HCT116 (cell line): ENCODE measurements around the gene ENTPD8. TPM values are rescaled to one million over a fixed set of nuclear protein-coding genes. Genes with fewer than 3 reads are reported as not detected.

Experiments used
- ATAC-seq: fragments of 200-7000 bp; cut with Tn5 transposase; 2 replicates; pipeline ENCODE4 v1.9.1; 2020; ENCODE audit warnings: mild to moderate bottlenecking, moderate library complexity
- BruUV-seq: library from RNA; stranded (reverse); fragments of 400-500 nt; replicated peaks from 2 replicates; lab custom pipeline; 2021; lab: Mats Ljungman, UMichigan
- CTCF ChIA-PET: fragments of 300-600 bp; sonication (Branson Sonifier 250); formaldehyde crosslinking; loops from one replicate; lab custom pipeline; 2021; ENCODE audit warnings: antibody characterized with exemption; lab: Charles Lee
- POLR2A ChIA-PET: fragments of 300-600, 350-600 bp; sonication (Branson Sonifier 250); formaldehyde crosslinking; loops from one replicate; lab custom pipeline; 2021; ENCODE audit warnings: antibody characterized with exemption; lab: Charles Lee
- RAD21 ChIA-PET, 2 experiments: fragments of 300-600 bp; sonication (Branson Sonifier 250); formaldehyde crosslinking; loops; one replicate each; lab custom pipeline; 2023; ENCODE audit warnings: low total read pairs in 2 of 2; ENCODE audit not compliant: uncharacterized antibody in 2 of 2, unreplicated experiment in 2 of 2, low non-redundant PET in 1 of 2; lab: Charles Lee
- DNase-seq: peaks from one replicate; pipeline ENCODE4 v3.0.0-alpha.2; 2010; ENCODE audit warnings: low read depth, low spot score
- H2AFZ ChIP-seq: fragments of 200-600 bp; shearing (Covaris generic), sonication (generic); 2 replicates; pipeline ENCODE4 v1.6.1; 2017; ENCODE audit warnings: low read depth, mixed run types, mixed read lengths, antibody characterized with exemption, low read length; ENCODE audit not compliant: poor library complexity, severe bottlenecking
- H3K27ac ChIP-seq: 2 replicates; pipeline ENCODE4 v1.5.1; 2012; ENCODE audit warnings: low read depth, low read length
- H3K27me3 ChIP-seq: fragments of 200-600 bp; sonication (generic); 2 replicates; pipeline ENCODE4 v1.6.1; 2016; ENCODE audit warnings: mixed run types, low read length, mixed read lengths; ENCODE audit not compliant: insufficient read depth
- H3K36me3 ChIP-seq, 2 experiments: fragments of 200-500 bp in 1 of 2; fragments of 200-600 bp in 1 of 2; sonication (Bioruptor generic) in 1 of 2; sonication (generic) in 1 of 2; 2 replicates each; pipeline versions ENCODE4 v1.5.1 to v1.6.1; 2014 to 2016; ENCODE audit warnings: low read length in 2 of 2, inconsistent platforms in 1 of 2, mixed read lengths in 1 of 2, mixed run types in 1 of 2; ENCODE audit not compliant: insufficient read depth in 2 of 2, control insufficient read depth in 1 of 2
- H3K4me1 ChIP-seq, 2 experiments: fragments of 200-600 bp in 1 of 2; sonication (generic) in 1 of 2; 2 replicates each; pipeline versions ENCODE4 v1.5.1 to v1.6.1; 2012 to 2017; ENCODE audit warnings: low read length in 2 of 2, inconsistent platforms in 1 of 2, mild to moderate bottlenecking in 1 of 2, mixed read lengths in 1 of 2, mixed run types in 1 of 2, moderate library complexity in 1 of 2; ENCODE audit not compliant: insufficient read depth in 2 of 2, control insufficient read depth in 1 of 2
- H3K4me2 ChIP-seq: fragments of 200-600 bp; sonication (generic); 2 replicates; pipeline ENCODE4 v1.6.1; 2017; ENCODE audit warnings: mixed run types, low read length, mixed read lengths
- H3K4me3 ChIP-seq, 2 experiments: fragments of 200-600 bp in 1 of 2; sonication (generic) in 1 of 2; replicated peaks in 1 of 2; 2 replicates each; pipeline ENCODE4 v1.5.1; 2011 to 2016; ENCODE audit warnings: low read length in 2 of 2, control low read depth in 1 of 2, low read depth in 1 of 2, mild to moderate bottlenecking in 1 of 2, mixed read lengths in 1 of 2, mixed run types in 1 of 2
- H3K79me2 ChIP-seq: fragments of 200-600 bp; sonication (generic); 2 replicates; pipeline ENCODE4 v1.6.1; 2017; ENCODE audit warnings: mild to moderate bottlenecking, mixed run types, low read length, moderate library complexity, mixed read lengths; ENCODE audit not compliant: insufficient read depth
- H3K9ac ChIP-seq: fragments of 200-600 bp; sonication (generic); 2 replicates; pipeline ENCODE4 v1.6.1; 2016; ENCODE audit warnings: low read length, mixed read lengths
- H3K9me2 ChIP-seq: fragments of 200-600 bp; sonication (generic), shearing (Covaris generic); 2 replicates; pipeline ENCODE4 v1.6.1; 2017; ENCODE audit warnings: mixed run types, mild to moderate bottlenecking, moderate library complexity; ENCODE audit not compliant: insufficient read depth
- H3K9me3 ChIP-seq, 2 experiments: fragments of 200-500 bp in 1 of 2; fragments of 200-600 bp in 1 of 2; sonication (Bioruptor generic) in 1 of 2; sonication (generic) in 1 of 2; 2 replicates each; pipeline ENCODE4 v1.6.1; 2014 to 2017; ENCODE audit warnings: low read length in 2 of 2, mixed read lengths in 2 of 2, inconsistent platforms in 1 of 2, low read depth in 1 of 2, mild to moderate bottlenecking in 1 of 2, mixed run types in 1 of 2, moderate library complexity in 1 of 2; ENCODE audit not compliant: control insufficient read depth in 1 of 2, insufficient read depth in 1 of 2
- H4K20me1 ChIP-seq: fragments of 200-600 bp; sonication (generic), shearing (Covaris generic); 2 replicates; pipeline ENCODE4 v1.6.1; 2017; ENCODE audit warnings: mixed run types, mild to moderate bottlenecking, moderate library complexity; ENCODE audit not compliant: insufficient read depth
- CBX3 ChIP-seq: IDR thresholded peaks from 2 replicates; pipeline ENCODE4 v1.6.1; 2012; ENCODE audit warnings: low read depth
- CEBPB ChIP-seq: IDR thresholded peaks from 2 replicates; pipeline ENCODE4 v1.6.1; 2012; ENCODE audit warnings: low read depth
- ELF1 ChIP-seq: IDR thresholded peaks from 2 replicates; pipeline ENCODE4 v1.6.1; 2012; ENCODE audit warnings: low read depth, borderline replicate concordance
- EZH2 ChIP-seq: fragments of 200-600 bp; sonication (generic); IDR thresholded peaks from 2 replicates; pipeline ENCODE4 v1.6.1; 2017; ENCODE audit warnings: antibody characterized with exemption, mixed run types
- FOSL1 ChIP-seq: IDR thresholded peaks from 2 replicates; pipeline ENCODE4 v1.6.1; 2012; ENCODE audit warnings: low read depth
- POLR2A ChIP-seq: IDR thresholded peaks from 2 replicates; pipeline ENCODE4 v1.7.0; 2011; ENCODE audit warnings: borderline replicate concordance; ENCODE audit not compliant: insufficient read depth, insufficient read length; ENCODE audit errors: extremely low read depth
- RAD21 ChIP-seq: IDR thresholded peaks from 2 replicates; pipeline ENCODE4 v1.6.1; 2012; ENCODE audit warnings: low read depth, mild to moderate bottlenecking
- SP1 ChIP-seq: IDR thresholded peaks from 2 replicates; pipeline ENCODE4 v1.6.1; 2012; ENCODE audit warnings: low read depth
- SRF ChIP-seq: IDR thresholded peaks from 2 replicates; pipeline ENCODE4 v1.6.1; 2012; ENCODE audit warnings: low read depth
- ZFX ChIP-seq: fragments of 450-650 bp; IDR thresholded peaks from 2 replicates; pipeline ENCODE4 v1.6.1; 2017
- ZNF274 ChIP-seq: fragments of 200-500 bp; sonication (Bioruptor generic); IDR thresholded peaks from 2 replicates; pipeline ENCODE4 v1.6.1; 2014; ENCODE audit warnings: mild to moderate bottlenecking, low read depth, low read length, inconsistent platforms
- intact Hi-C: fragments of 100-400 bp; cut with micrococcal nuclease; formaldehyde crosslinking; loops from 2 replicates; pipeline ENCODE4 v1.10.0; 2022
- total RNA-seq: library from RNA; stranded (reverse); gene quantifications from one replicate; pipeline ENCODE4 v1.2.1, GENCODE V29; 2021; ENCODE audit not compliant: unreplicated experiment
- TF ChIP-seq, protein P1 (sequence below): IDR thresholded peaks from 2 replicates; pipeline ENCODE4 v1.6.1; 2011; ENCODE audit warnings: mild to moderate bottlenecking, low read length, moderate library complexity; ENCODE audit not compliant: insufficient replicate concordance; ENCODE audit errors: extremely low read depth
- TF ChIP-seq, protein P2 (sequence below): IDR thresholded peaks from 2 replicates; pipeline ENCODE4 v1.6.1; 2012
- TF ChIP-seq, protein P3 (sequence below): IDR thresholded peaks from 2 replicates; pipeline ENCODE4 v1.6.1; 2012; ENCODE audit warnings: low read depth
- TF ChIP-seq, protein P4 (sequence below), 3 experiments: fragments of 200-600 bp in 1 of 3; sonication (generic) in 1 of 3; IDR thresholded peaks in 2 of 3; conservative IDR thresholded peaks in 1 of 3; 2 replicates each; pipeline ENCODE4 v1.5.1; 2012 to 2017; ENCODE audit warnings: low read depth in 2 of 3, low read length in 2 of 3, antibody characterized with exemption in 1 of 3, borderline replicate concordance in 1 of 3, control low read depth in 1 of 3, mild to moderate bottlenecking in 1 of 3, mixed read lengths in 1 of 3, mixed run types in 1 of 3, moderate library complexity in 1 of 3; ENCODE audit not compliant: insufficient read depth in 1 of 3

Gene ENTPD8
- total RNA-seq, 1 experiment from 2014 or later, result 1.7 TPM

DNA sequence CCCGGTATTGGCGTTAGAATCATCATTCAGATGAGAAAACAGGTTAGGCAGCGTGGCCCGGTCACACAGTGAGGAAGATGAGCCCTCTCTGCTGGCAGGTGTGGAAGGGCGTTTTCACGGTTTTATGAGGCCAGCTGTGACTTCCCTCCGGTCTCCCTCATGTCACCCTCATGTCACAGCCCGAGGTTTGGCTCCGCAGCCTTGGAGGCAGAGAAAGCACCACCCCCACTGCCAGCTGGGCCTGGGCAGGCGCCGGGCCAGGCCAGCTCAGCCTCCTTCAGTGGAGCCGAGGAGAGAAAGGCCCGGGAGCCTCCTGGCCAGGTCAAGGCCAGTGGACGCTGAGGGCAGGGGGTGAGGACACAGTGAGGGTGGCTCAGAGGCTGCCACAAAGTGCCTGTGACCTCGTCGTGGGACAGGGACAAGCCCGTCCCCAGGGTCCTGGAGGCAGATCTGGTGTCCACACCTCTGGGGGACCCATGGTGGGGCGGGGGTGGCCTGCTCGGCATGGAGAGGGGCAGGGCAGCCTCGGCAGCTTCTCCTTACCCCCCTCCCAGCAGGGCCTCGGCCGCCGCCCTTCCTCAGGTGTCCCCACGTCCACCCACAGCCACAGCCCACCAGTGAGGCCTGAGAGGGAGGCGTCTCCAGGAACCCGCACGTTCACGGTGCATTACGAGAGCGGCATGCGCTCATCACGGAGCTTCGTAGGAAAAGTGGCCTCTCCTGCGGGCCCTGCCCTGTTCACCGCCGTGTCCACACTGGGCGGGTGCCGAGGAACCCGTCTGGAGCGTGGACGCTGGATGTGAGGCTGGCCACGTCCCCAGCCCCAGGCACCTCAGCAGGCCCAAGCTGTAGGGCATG lies 50.4 kb downstream of the ENTPD8 start (continued):
- TF ChIP-seq, protein P1, sequence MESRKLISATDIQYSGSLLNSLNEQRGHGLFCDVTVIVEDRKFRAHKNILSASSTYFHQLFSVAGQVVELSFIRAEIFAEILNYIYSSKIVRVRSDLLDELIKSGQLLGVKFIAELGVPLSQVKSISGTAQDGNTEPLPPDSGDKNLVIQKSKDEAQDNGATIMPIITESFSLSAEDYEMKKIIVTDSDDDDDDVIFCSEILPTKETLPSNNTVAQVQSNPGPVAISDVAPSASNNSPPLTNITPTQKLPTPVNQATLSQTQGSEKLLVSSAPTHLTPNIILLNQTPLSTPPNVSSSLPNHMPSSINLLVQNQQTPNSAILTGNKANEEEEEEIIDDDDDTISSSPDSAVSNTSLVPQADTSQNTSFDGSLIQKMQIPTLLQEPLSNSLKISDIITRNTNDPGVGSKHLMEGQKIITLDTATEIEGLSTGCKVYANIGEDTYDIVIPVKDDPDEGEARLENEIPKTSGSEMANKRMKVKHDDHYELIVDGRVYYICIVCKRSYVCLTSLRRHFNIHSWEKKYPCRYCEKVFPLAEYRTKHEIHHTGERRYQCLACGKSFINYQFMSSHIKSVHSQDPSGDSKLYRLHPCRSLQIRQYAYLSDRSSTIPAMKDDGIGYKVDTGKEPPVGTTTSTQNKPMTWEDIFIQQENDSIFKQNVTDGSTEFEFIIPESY, result no peak
- no peak for TF ChIP-seq ELF1

DNA sequence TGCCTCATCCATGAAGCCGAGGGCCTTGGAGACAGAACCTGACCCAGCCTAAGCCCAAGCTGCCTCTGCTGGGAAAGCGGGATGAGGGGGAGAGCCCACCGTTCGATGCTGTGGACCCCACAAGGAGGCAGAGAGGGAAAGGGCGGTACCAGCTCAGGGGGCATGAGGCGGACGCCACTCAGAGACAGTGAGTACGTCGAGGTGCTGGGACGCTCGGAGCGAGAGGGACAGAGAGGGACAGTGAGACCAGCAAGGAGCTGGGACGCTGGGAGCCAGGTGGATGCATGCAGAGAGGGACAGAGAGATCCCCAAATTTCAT lies 51.8 kb downstream of the ENTPD8 start:
- no peaks in the 10 kb centered on the region for H3K9me2 ChIP-seq
- ChIA-PET POLR2A (no interaction called here), CTCF (no interaction called here), RAD21 (no interaction called here)
- no peak overlapping the region for H3K4me3 ChIP-seq
- H3K27ac ChIP-seq, result no peak overlapping the region
- DNase-seq (no peak), ATAC-seq (no peak)
- no peaks in the 10 kb centered on the region for H3K79me2 ChIP-seq
- H3K4me2 ChIP-seq, result no peak overlapping the region
- H3K36me3 ChIP-seq, result no peaks in the 10 kb centered on the region
- intact Hi-C loops, result no loop called here
- no peaks in the 10 kb centered on the region for H4K20me1 ChIP-seq
- no peaks in the 10 kb centered on the region for H3K27me3 ChIP-seq
- no peak overlapping the region for H2AFZ ChIP-seq
- no TSS peak for BruUV-seq
- H3K4me1 ChIP-seq, result no peaks in the 10 kb centered on the region
- H3K9me3 ChIP-seq, result no peaks in the 10 kb centered on the region
- no peak overlapping the region for H3K9ac ChIP-seq
- no peak for TF ChIP-seq CEBPB
- no peak for TF ChIP-seq SRF
- no peak for TF ChIP-seq CBX3
- TF ChIP-seq ZFX, result no peak
- TF ChIP-seq, protein P2, sequence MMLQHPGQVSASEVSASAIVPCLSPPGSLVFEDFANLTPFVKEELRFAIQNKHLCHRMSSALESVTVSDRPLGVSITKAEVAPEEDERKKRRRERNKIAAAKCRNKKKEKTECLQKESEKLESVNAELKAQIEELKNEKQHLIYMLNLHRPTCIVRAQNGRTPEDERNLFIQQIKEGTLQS, result no peak
- TF ChIP-seq ZNF274, result no peak
- no peak for TF ChIP-seq EZH2
- no peak for TF ChIP-seq POLR2A
- TF ChIP-seq RAD21, result no peak
- no peak for TF ChIP-seq SP1
- TF ChIP-seq FOSL1, result no peak
- TF ChIP-seq, protein P3, sequence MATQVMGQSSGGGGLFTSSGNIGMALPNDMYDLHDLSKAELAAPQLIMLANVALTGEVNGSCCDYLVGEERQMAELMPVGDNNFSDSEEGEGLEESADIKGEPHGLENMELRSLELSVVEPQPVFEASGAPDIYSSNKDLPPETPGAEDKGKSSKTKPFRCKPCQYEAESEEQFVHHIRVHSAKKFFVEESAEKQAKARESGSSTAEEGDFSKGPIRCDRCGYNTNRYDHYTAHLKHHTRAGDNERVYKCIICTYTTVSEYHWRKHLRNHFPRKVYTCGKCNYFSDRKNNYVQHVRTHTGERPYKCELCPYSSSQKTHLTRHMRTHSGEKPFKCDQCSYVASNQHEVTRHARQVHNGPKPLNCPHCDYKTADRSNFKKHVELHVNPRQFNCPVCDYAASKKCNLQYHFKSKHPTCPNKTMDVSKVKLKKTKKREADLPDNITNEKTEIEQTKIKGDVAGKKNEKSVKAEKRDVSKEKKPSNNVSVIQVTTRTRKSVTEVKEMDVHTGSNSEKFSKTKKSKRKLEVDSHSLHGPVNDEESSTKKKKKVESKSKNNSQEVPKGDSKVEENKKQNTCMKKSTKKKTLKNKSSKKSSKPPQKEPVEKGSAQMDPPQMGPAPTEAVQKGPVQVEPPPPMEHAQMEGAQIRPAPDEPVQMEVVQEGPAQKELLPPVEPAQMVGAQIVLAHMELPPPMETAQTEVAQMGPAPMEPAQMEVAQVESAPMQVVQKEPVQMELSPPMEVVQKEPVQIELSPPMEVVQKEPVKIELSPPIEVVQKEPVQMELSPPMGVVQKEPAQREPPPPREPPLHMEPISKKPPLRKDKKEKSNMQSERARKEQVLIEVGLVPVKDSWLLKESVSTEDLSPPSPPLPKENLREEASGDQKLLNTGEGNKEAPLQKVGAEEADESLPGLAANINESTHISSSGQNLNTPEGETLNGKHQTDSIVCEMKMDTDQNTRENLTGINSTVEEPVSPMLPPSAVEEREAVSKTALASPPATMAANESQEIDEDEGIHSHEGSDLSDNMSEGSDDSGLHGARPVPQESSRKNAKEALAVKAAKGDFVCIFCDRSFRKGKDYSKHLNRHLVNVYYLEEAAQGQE, result no peak
- TF ChIP-seq, protein P4, sequence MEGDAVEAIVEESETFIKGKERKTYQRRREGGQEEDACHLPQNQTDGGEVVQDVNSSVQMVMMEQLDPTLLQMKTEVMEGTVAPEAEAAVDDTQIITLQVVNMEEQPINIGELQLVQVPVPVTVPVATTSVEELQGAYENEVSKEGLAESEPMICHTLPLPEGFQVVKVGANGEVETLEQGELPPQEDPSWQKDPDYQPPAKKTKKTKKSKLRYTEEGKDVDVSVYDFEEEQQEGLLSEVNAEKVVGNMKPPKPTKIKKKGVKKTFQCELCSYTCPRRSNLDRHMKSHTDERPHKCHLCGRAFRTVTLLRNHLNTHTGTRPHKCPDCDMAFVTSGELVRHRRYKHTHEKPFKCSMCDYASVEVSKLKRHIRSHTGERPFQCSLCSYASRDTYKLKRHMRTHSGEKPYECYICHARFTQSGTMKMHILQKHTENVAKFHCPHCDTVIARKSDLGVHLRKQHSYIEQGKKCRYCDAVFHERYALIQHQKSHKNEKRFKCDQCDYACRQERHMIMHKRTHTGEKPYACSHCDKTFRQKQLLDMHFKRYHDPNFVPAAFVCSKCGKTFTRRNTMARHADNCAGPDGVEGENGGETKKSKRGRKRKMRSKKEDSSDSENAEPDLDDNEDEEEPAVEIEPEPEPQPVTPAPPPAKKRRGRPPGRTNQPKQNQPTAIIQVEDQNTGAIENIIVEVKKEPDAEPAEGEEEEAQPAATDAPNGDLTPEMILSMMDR (IDR thresholded peaks at IDR 0.05 in 2 of 3, conservative IDR thresholded peaks at IDR 0.05 in 1 of 3; ENCODE audit: borderline replicate concordance in 1 of 3, insufficient read depth in 1 of 3, low read depth in 2 of 3, low read length in 2 of 3), result no peak
- TF ChIP-seq, protein P1, result no peak
